Right cardiac atrium (tissue), 5 donors: ENCODE measurements around the gene CST11. TPM values are rescaled to one million over a fixed set of nuclear protein-coding genes. Genes with fewer than 3 reads are reported as not detected.

Experiments
- ATAC-seq, 2 donors: fragments of 200-7000 bp; cut with Tn5 transposase; one replicate each; pipeline versions ENCODE4 v1.8.0 to v1.9.1; 2020; ENCODE audit warnings: moderate library complexity in 2 of 2, mild to moderate bottlenecking in 1 of 2
- DNase-seq, 3 donors: peaks; one replicate each; pipeline ENCODE4 v3.0.0-alpha.2; 2020
- H3K27ac ChIP-seq: one replicate; pipeline ENCODE4 v1.5.1; 2013; ENCODE audit warnings: mild to moderate bottlenecking, low read length, control low read depth, moderate library complexity
- H3K27me3 ChIP-seq: one replicate; pipeline ENCODE4 v1.6.1; 2013; ENCODE audit not compliant: control insufficient read depth, insufficient read depth
- H3K4me1 ChIP-seq: one replicate; pipeline ENCODE4 v1.6.1; 2013; ENCODE audit warnings: low read length; ENCODE audit not compliant: control insufficient read depth, insufficient read depth
- H3K4me3 ChIP-seq: one replicate; pipeline ENCODE4 v1.5.1; 2013; ENCODE audit warnings: low read length, control low read depth
- H3K9me3 ChIP-seq: one replicate; pipeline ENCODE4 v1.6.1; 2013; ENCODE audit warnings: low read length; ENCODE audit not compliant: control insufficient read depth
- WGBS: extraction: QIAGEN DNeasy Blood & Tissue Kit; methylation state at CpG from one replicate; pipeline ENCODE4 v1.1.7; 2013; 5-methylcytosine and 5-hydroxymethylcytosine counted together
- intact Hi-C, 4 donors: fragments of 100-400 bp; cut with DNase I; formaldehyde crosslinking; loops; one replicate each; pipeline versions ENCODE4 v1.11.0 to v1.14.0; 2022 to 2023
- polyA plus RNA-seq: library from polyadenylated mRNA; stranded (reverse); fragments of 200-250 nt; gene quantifications from one replicate; pipeline ENCODE4 v1.2.3, GENCODE V29; 2013
- total RNA-seq, 4 donors: library from RNA; stranded (reverse); fragmentation: NEBNext Ultra II Directional; extraction: Animal tissue kit (Norgen Biotek cat#: 25700); gene quantifications; one replicate each; pipeline ENCODE4 v1.2.1, GENCODE V29; 2021
- donor health status: healthy with polysubstance abuse.
- donor health status: DM: no; HTN: yes; CAD: no.
- donor health status: DM: no; HTN: no; CAD: no.
- donor health status: DM: no; HTN: yes; CAD: no; lungs with severe emphysema.
- donor health status: DM: yes; HTN: yes; CAD: no.

The CST11 gene
- total and polyA plus RNA-seq, 5 donors = not detected

DNA sequence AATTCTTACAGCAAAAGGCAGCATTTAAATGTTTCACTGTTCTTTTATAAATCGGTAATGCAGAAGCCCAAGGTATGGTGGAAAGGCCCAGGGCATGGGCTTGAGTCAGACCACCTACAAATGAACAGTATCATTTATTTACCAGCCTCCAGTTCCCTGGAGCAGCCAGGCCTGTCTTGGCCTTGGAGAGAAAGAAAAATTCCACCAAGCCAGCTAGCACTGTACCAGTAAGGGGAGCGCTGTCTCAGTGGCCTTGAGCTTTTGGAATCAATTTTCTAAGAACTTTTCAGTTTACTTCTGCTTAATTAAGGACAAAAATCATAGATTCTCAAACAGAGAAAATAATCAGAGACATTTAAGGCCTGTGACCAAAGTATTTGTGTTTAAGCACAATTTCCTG, 43.7 kb downstream of the CST11 start:
- DNase-seq (no peak), ATAC-seq (no peak)
- 94% methylated on average over 2 of the region's 2 CpGs for WGBS
- intact Hi-C loops = no loop called here
- Histone ChIP-seq H3K27me3 (no peaks in the 10 kb centered on the region), H3K4me1 (peaks cover 9% of the 10 kb centered on the region), H3K9me3 (no peaks in the 10 kb centered on the region), H3K4me3 (no peak overlapping the region), H3K27ac (no peak overlapping the region)

- ATAC-seq (no peak), DNase-seq (no peak)
- WGBS = 83% methylated on average over 2 of the region's 2 CpGs
- H3K27ac ChIP-seq = no peak overlapping the region
- H3K27me3 ChIP-seq = no peaks in the 10 kb centered on the region
- intact Hi-C loops = no loop called here
- H3K9me3 ChIP-seq = no peaks in the 10 kb centered on the region
- H3K4me3 ChIP-seq = no peak overlapping the region
- H3K4me1 ChIP-seq = peaks cover 9% of the 10 kb centered on the region
Measured at GRCh38 chr20:23407781-23408464, 44.8 kb downstream of the CST11 start.

DNA sequence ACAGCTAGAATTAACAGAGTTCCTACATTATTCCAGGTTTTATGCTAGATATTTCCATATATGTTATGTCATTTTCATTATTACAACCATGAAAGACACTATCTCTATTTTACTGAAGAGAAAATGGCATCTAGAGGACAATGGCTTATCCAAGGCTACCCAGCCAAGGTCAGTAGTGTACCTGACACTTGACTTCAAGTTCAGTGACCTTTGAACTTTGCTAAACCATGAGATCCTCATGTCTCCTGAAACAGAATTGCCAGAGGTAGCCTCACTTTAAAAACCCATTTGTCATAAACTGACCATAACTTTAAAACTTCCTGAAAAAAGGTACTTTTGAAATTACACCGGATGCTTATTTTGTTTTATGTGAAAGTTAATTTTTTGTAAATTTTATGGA, 45.8 kb downstream of the CST11 start:
- H3K27me3 ChIP-seq = no peaks in the 10 kb centered on the region
- H3K9me3 ChIP-seq = no peaks in the 10 kb centered on the region
- intact Hi-C loops = no loop called here
- ATAC-seq (no peak), DNase-seq (no peak)
- peaks cover 7% of the 10 kb centered on the region for H3K4me1 ChIP-seq
- no peak overlapping the region for H3K27ac ChIP-seq
- WGBS = 100% methylated on average over 1 of the region's 1 CpG
- H3K4me3 ChIP-seq = no peak overlapping the region

DNA sequence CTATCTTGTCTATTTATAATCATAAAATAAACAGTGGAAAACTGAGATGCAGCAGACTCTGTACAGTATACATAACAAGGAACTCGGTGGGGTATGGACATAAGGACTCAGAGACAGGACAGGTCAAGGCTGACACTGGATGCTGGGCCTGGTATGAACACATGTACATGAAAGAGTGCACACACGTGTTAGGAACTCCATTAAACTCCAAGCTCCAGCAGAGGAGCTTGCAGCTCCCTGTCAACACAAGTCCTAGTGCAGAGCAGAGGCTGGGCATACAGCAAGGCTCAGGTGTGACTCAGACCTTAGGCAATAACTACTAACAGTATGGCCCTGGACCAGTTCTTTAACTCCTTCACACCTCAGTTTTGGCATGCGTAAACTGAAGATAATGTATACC, 48.5 kb downstream of the CST11 start:
- H3K9me3 ChIP-seq = no peaks in the 10 kb centered on the region
- H3K27ac ChIP-seq = no peak overlapping the region
- intact Hi-C loops = no loop called here
- no peak overlapping the region for H3K4me3 ChIP-seq
- WGBS = 55% methylated on average over 3 of the region's 3 CpGs
- H3K27me3 ChIP-seq = no peaks in the 10 kb centered on the region
- DNase-seq = no peak
- ATAC-seq = peak in 1 of 2 donors; percentile 46
- H3K4me1 ChIP-seq = peaks cover 7% of the 10 kb centered on the region

DNA sequence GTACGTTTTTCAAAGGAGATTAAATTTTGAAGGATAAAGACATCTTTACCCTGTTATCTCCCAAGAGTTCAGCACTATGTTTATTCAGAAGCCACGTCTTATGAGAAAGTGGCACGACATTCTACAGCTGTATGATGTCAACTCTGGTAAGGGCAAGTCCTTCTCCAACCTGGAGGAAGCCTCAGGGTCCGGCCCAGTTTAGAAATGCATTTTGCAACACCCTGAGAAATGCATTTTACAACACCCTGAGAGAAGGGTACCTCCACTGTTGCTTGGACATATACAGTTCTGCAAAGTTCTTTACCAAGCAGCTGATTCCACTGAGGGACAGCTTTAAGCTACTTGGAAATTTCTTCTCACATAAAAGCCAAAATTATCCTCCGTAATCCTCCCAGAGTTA, 48.9 kb downstream of the CST11 start:
- no peaks in the 10 kb centered on the region for H3K27me3 ChIP-seq
- intact Hi-C loops = no loop called here
- H3K4me3 ChIP-seq = no peak overlapping the region
- ATAC-seq = no peak
- no peak for DNase-seq
- H3K4me1 ChIP-seq = peaks cover 7% of the 10 kb centered on the region
- no peaks in the 10 kb centered on the region for H3K9me3 ChIP-seq
- no peak overlapping the region for H3K27ac ChIP-seq
- 48% methylated on average over 5 of the region's 5 CpGs for WGBS

DNA sequence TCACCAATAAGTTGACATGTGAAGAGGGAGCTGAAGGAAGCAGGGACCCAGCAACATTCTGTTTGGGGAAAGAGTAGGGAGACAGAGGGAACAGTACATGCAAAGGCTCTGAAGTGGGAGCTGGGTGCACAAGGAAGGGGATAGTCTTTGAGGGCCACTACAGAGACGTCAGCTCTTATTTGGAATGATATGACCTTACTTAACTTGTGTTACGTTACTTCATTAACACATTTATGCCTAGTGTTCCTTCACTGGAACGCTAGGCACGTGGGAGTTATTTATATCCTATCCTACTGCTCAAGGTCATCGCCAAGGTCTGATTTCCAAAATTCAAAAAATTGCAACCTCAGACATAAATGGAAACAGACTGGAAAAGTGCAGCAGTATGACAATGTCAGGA, 51.6 kb downstream of the CST11 start:
- intact Hi-C loops = no loop called here
- WGBS = 62% methylated on average over 5 of the region's 5 CpGs
- no peaks in the 10 kb centered on the region for H3K27me3 ChIP-seq
- no peak overlapping the region for H3K4me3 ChIP-seq
- H3K4me1 ChIP-seq = peaks cover 5% of the 10 kb centered on the region
- peak overlapping the region; percentile 77 for H3K27ac ChIP-seq
- no peaks in the 10 kb centered on the region for H3K9me3 ChIP-seq
- DNase-seq = no peak
- ATAC-seq = peak; percentile 40 to 41

Other genes with a start within 250 kb of the CST11 start
- gene NXT1, start 102.1 kb downstream of the CST11 start, total RNA-seq = 10 to 100 TPM in 1 of 4 donors, 1 to 10 TPM in 3; 7.4 to 16.9 (median 8.7) TPM
- 9.7 TPM for gene NXT1, start 102.1 kb downstream of the CST11 start, polyA plus RNA-seq
- gene GZF1, start 90.7 kb downstream of the CST11 start, total RNA-seq = 10 to 100 TPM; 19.1 to 24.8 (median 21.1) TPM
- gene GZF1, start 90.7 kb downstream of the CST11 start, polyA plus RNA-seq = 10.4 TPM
- gene NAPB, start 31.4 kb downstream of the CST11 start, total RNA-seq = 1 to 10 TPM; 6.7 to 8.7 (median 7.8) TPM
- 4.3 TPM for gene NAPB, start 31.4 kb downstream of the CST11 start, polyA plus RNA-seq
- not detected for gene CSTL1, start 13.2 kb downstream of the CST11 start, total RNA-seq
- gene CSTL1, start 13.2 kb downstream of the CST11 start, polyA plus RNA-seq = not detected
- not detected for gene CST8, start 38.2 kb upstream of the CST11 start, total RNA-seq
- not detected for gene CST8, start 38.2 kb upstream of the CST11 start, polyA plus RNA-seq
- gene CST9L, start 115.6 kb upstream of the CST11 start, total RNA-seq = not detected
- not detected for gene CST9L, start 115.6 kb upstream of the CST11 start, polyA plus RNA-seq
- gene CST9, start 153.0 kb upstream of the CST11 start, total RNA-seq = not detected
- gene CST9, start 153.0 kb upstream of the CST11 start, polyA plus RNA-seq = not detected
- 1,000 to 10,000 TPM in 1 of 4 donors, 100 to 1,000 TPM in 3; 785 to 1,029 (median 931) TPM for gene CST3, start 185.1 kb upstream of the CST11 start, total RNA-seq
- gene CST3, start 185.1 kb upstream of the CST11 start, polyA plus RNA-seq = 1,076 TPM
- not detected for gene CST4, start 236.2 kb upstream of the CST11 start, total RNA-seq
- gene CST4, start 236.2 kb upstream of the CST11 start, polyA plus RNA-seq = not detected